ENCODE results near the gene CWC22. TPM values are rescaled to one million over a fixed set of nuclear protein-coding genes. Genes with fewer than 3 reads are reported as not detected.
A peak's percentile ranks its signal among the peaks of the same experiment; 100 is the strongest.

CWC22 gene
- total and polyA plus RNA-seq, 2 donors (not counting 3 experiments of a cell fraction or from before 2014, with no cell fraction given): 1.8 to 15.7 TPM

- no peak overlapping the region for H3K4me3 ChIP-seq (replicated peaks in 1 of 3; ENCODE audit: insufficient read depth in 1 of 3, low read depth in 1 of 3, low read length in 3 of 3)
- FAIRE-seq: peak; percentile 43
- H3K9me3 ChIP-seq (replicated peaks; ENCODE audit: control insufficient read depth, insufficient read depth, low read length): no peaks in the 10 kb centered on the region
- ChIA-PET CTCF (interaction anchor here (0.6 to 1.8 kb wide), 15 partner anchors 9 to 1137 kb away, joined by 3 to 12 read pairs (median 4); partner anchors contain the start of gene ZNF385B), POLR2A (no interaction called here)
- dilution Hi-C loops (cut with MboI; ENCODE audit: extremely low pct_ligation_motif_present, low sequenced_read_pairs) (no loop called here), intact Hi-C loops (cut with micrococcal nuclease) (loop anchor here (5.0 kb wide), 1 partner anchor 487 kb away; no protein-coding TSS in a partner anchor)
- H3K36me3 ChIP-seq (ENCODE audit: control insufficient read depth in 2 of 2, extremely low read depth in 1 of 2, insufficient read depth in 2 of 2, low read length in 2 of 2): no peaks in the 10 kb centered on the region
- DNase-seq (ENCODE audit: low read depth, low spot score): peak; percentile 28
- H3K9me1 ChIP-seq (replicated peaks; ENCODE audit: control insufficient read depth, extremely low read depth, insufficient read depth, low read length): no peaks in the 10 kb centered on the region
- no peaks in the 10 kb centered on the region for H3K4me1 ChIP-seq (ENCODE audit: control insufficient read depth, extremely low read depth, insufficient read depth, low read length)
- no peaks in the 10 kb centered on the region for H4K20me1 ChIP-seq (replicated peaks; ENCODE audit: control insufficient read depth, extremely low read depth, insufficient read depth, low read length)
- no peak overlapping the region for H2AFZ ChIP-seq (ENCODE audit: low read depth, low read length)
- H3K27me3 ChIP-seq (ENCODE audit: control insufficient read depth in 2 of 2, insufficient read depth in 2 of 2, low read length in 2 of 2): no peaks in the 10 kb centered on the region
- no TSS peak for BruUV-seq (replicated peaks)
- peak; percentile 30 to 49 for TF ChIP-seq CTCF (IDR thresholded peaks at IDR 0.05; ENCODE audit: extremely low read depth in 1 of 2, insufficient read depth in 1 of 2, low read depth in 1 of 2, low read length in 2 of 2)
- no peak for TF ChIP-seq FOS (IDR thresholded peaks at IDR 0.05; ENCODE audit: borderline replicate concordance, insufficient read depth, low read length)
- H3K27ac ChIP-seq (ENCODE audit: insufficient read depth, low read depth, low read length): no peak overlapping the region
- no peak overlapping the region for H3K4me2 ChIP-seq (ENCODE audit: insufficient read depth, low read length)
- no peaks in the 10 kb centered on the region for H3K79me2 ChIP-seq (ENCODE audit: control insufficient read depth, insufficient read depth, low read length)
- H3K9ac ChIP-seq (replicated peaks; ENCODE audit: extremely low read depth, insufficient read depth, low read length): no peak overlapping the region
Observed at GRCh38 chr2:179898873-179899272, 108.2 kb downstream of the CWC22 start.

Small RNA genes within 50 kb of the gene (small RNA-seq; reads per million reads assigned to genes)
- gene RF00416 (ENCODE audit: insufficient read depth, insufficient read length, low read depth, low replicate concordance): not detected

Other genes with a start within 250 kb of the CWC22 start
- gene ZNF385B, start 145.7 kb downstream of the CWC22 start, total RNA-seq: not detected in 2 replicates
- not detected in 2 replicates for gene ZNF385B, start 145.7 kb downstream of the CWC22 start, polyA plus RNA-seq